ENCODE data around the gene MAST3. TPM values are rescaled to one million over a fixed set of nuclear protein-coding genes. Genes with fewer than 3 reads are reported as not detected.

MAST3 gene
- total RNA-seq, 1 experiment from 2014 or later, result 14.2 TPM

DNA sequence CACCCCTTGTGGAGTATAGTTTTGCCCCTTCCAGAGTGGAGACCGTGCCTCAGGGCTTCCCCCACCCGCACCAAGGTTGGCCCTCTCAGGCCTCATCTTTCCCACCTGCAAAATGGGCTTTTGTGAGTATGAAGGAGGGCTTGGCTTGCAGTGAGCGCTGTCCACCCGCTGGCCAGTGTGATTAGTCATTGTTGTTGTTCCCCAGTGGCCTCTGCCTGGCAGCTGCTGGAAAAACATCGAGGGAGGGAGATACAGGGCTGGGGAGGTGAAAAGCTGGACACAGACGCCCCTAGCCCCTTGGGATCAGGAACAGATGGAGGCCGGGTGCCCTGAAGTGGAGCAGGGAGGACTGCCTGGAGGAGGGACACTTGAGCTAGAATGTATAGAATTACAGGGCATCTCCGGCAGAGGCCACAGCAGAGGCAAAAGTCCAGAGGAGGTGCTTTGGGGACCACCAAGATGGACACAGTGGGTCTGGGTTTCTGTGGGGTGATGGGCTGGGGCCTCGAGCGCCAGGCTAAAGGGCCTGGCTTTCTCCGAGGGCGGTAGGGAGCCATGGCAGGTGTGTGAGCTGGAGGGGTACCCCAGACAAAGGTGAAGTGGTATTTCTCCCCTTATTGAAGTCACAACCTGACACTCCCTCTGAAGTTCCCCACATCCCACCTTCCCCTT lies 6.9 kb upstream of the MAST3 start:
- ChIA-PET CTCF (interaction anchor here (1.1 kb wide), 1 partner anchor 22 kb away, joined by 3 read pairs; no protein-coding TSS in a partner anchor), RAD21 (ENCODE audit: low non-redundant PET in 1 of 2, low total read pairs in 2 of 2, uncharacterized antibody in 2 of 2, unreplicated experiment in 2 of 2) (no interaction called here), POLR2A (no interaction called here)
- H3K4me2 ChIP-seq (ENCODE audit: low read length), result no peak overlapping the region
- H3K27me3 ChIP-seq (ENCODE audit: insufficient read depth, low read length), result no peaks in the 10 kb centered on the region
- ATAC-seq (no peak), DNase-seq (ENCODE audit: low read depth, low spot score) (no peak)
- H3K36me3 ChIP-seq (ENCODE audit: control insufficient read depth in 1 of 2, insufficient read depth in 2 of 2, low read length in 2 of 2), result no peaks in the 10 kb centered on the region
- no TSS peak for BruUV-seq (replicated peaks)
- intact Hi-C loops (cut with micrococcal nuclease), result no loop called here
- no peaks in the 10 kb centered on the region for H3K9me2 ChIP-seq (ENCODE audit: insufficient read depth)
- H3K79me2 ChIP-seq (ENCODE audit: insufficient read depth, low read length), result no peaks in the 10 kb centered on the region
- H3K4me1 ChIP-seq (ENCODE audit: control insufficient read depth in 1 of 2, insufficient read depth in 2 of 2, low read length in 2 of 2), result peaks cover 3 to 10% of the 10 kb centered on the region in 2 experiments; a peak in 3 of 4 replicates
- no peak overlapping the region for H3K4me3 ChIP-seq (replicated peaks in 1 of 2; ENCODE audit: low read depth in 1 of 2, low read length in 2 of 2)
- H2AFZ ChIP-seq (ENCODE audit: low read depth, low read length, poor library complexity, severe bottlenecking), result no peak overlapping the region
- no peaks in the 10 kb centered on the region for H3K9me3 ChIP-seq (ENCODE audit: control insufficient read depth in 1 of 2, insufficient read depth in 1 of 2, low read depth in 1 of 2, low read length in 2 of 2)
- H3K27ac ChIP-seq (ENCODE audit: low read depth, low read length), result no peak overlapping the region
- H3K9ac ChIP-seq (ENCODE audit: low read length), result no peak overlapping the region
- TF ChIP-seq, protein P1, sequence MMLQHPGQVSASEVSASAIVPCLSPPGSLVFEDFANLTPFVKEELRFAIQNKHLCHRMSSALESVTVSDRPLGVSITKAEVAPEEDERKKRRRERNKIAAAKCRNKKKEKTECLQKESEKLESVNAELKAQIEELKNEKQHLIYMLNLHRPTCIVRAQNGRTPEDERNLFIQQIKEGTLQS (IDR thresholded peaks at IDR 0.05), result no peak
- TF ChIP-seq EGR1 (IDR thresholded peaks at IDR 0.05; ENCODE audit: low read depth), result no peak
- no peak for TF ChIP-seq POLR2A (IDR thresholded peaks at IDR 0.05; ENCODE audit: borderline replicate concordance, extremely low read depth, insufficient read depth, insufficient read length)
- TF ChIP-seq EZH2 (IDR thresholded peaks at IDR 0.05), result no peak
- TF ChIP-seq, protein P2, sequence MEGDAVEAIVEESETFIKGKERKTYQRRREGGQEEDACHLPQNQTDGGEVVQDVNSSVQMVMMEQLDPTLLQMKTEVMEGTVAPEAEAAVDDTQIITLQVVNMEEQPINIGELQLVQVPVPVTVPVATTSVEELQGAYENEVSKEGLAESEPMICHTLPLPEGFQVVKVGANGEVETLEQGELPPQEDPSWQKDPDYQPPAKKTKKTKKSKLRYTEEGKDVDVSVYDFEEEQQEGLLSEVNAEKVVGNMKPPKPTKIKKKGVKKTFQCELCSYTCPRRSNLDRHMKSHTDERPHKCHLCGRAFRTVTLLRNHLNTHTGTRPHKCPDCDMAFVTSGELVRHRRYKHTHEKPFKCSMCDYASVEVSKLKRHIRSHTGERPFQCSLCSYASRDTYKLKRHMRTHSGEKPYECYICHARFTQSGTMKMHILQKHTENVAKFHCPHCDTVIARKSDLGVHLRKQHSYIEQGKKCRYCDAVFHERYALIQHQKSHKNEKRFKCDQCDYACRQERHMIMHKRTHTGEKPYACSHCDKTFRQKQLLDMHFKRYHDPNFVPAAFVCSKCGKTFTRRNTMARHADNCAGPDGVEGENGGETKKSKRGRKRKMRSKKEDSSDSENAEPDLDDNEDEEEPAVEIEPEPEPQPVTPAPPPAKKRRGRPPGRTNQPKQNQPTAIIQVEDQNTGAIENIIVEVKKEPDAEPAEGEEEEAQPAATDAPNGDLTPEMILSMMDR (IDR thresholded peaks at IDR 0.05 in 2 of 3, conservative IDR thresholded peaks at IDR 0.05 in 1 of 3; ENCODE audit: borderline replicate concordance in 1 of 3, insufficient read depth in 1 of 3, low read depth in 2 of 3, low read length in 2 of 3), result no peak
- TF ChIP-seq ELF1 (IDR thresholded peaks at IDR 0.05; ENCODE audit: borderline replicate concordance, low read depth), result no peak
- TF ChIP-seq FOSL1 (IDR thresholded peaks at IDR 0.05; ENCODE audit: low read depth), result no peak
- TF ChIP-seq, protein P3, sequence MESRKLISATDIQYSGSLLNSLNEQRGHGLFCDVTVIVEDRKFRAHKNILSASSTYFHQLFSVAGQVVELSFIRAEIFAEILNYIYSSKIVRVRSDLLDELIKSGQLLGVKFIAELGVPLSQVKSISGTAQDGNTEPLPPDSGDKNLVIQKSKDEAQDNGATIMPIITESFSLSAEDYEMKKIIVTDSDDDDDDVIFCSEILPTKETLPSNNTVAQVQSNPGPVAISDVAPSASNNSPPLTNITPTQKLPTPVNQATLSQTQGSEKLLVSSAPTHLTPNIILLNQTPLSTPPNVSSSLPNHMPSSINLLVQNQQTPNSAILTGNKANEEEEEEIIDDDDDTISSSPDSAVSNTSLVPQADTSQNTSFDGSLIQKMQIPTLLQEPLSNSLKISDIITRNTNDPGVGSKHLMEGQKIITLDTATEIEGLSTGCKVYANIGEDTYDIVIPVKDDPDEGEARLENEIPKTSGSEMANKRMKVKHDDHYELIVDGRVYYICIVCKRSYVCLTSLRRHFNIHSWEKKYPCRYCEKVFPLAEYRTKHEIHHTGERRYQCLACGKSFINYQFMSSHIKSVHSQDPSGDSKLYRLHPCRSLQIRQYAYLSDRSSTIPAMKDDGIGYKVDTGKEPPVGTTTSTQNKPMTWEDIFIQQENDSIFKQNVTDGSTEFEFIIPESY (IDR thresholded peaks at IDR 0.05; ENCODE audit: extremely low read depth, insufficient replicate concordance, low read length), result no peak
- TF ChIP-seq TCF7L2 (IDR thresholded peaks at IDR 0.05; ENCODE audit: borderline replicate concordance, extremely low read depth, insufficient read depth, insufficient read length), result no peak
- TF ChIP-seq JUND (IDR thresholded peaks at IDR 0.05), result no peak
- TF ChIP-seq, protein P4, sequence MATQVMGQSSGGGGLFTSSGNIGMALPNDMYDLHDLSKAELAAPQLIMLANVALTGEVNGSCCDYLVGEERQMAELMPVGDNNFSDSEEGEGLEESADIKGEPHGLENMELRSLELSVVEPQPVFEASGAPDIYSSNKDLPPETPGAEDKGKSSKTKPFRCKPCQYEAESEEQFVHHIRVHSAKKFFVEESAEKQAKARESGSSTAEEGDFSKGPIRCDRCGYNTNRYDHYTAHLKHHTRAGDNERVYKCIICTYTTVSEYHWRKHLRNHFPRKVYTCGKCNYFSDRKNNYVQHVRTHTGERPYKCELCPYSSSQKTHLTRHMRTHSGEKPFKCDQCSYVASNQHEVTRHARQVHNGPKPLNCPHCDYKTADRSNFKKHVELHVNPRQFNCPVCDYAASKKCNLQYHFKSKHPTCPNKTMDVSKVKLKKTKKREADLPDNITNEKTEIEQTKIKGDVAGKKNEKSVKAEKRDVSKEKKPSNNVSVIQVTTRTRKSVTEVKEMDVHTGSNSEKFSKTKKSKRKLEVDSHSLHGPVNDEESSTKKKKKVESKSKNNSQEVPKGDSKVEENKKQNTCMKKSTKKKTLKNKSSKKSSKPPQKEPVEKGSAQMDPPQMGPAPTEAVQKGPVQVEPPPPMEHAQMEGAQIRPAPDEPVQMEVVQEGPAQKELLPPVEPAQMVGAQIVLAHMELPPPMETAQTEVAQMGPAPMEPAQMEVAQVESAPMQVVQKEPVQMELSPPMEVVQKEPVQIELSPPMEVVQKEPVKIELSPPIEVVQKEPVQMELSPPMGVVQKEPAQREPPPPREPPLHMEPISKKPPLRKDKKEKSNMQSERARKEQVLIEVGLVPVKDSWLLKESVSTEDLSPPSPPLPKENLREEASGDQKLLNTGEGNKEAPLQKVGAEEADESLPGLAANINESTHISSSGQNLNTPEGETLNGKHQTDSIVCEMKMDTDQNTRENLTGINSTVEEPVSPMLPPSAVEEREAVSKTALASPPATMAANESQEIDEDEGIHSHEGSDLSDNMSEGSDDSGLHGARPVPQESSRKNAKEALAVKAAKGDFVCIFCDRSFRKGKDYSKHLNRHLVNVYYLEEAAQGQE (IDR thresholded peaks at IDR 0.05; ENCODE audit: low read depth), result no peak
- no peak for TF ChIP-seq SIN3A (IDR thresholded peaks at IDR 0.05; ENCODE audit: low read depth)
- no peaks in the 10 kb centered on the region for H4K20me1 ChIP-seq (ENCODE audit: insufficient read depth)

Data from HCT116 (cell line).